CD4-positive, alpha-beta T cell (primary cell): ENCODE results near the gene LRPPRC. TPM values are rescaled to one million over a fixed set of nuclear protein-coding genes. Genes with fewer than 3 reads are reported as not detected.

Experiments used
- ATAC-seq: fragments of 200-7000 bp; cut with Tn5 transposase; one replicate; pipeline ENCODE4 v1.10.0; 2022; ENCODE audit warnings: mild to moderate bottlenecking; ENCODE audit not compliant: poor library complexity
- CTCF ChIA-PET: fragments of 350-600 bp; sonication (Branson Sonifier 250); formaldehyde crosslinking; loops from one replicate; lab custom pipeline; 2021; ENCODE audit warnings: antibody characterized with exemption, inconsistent platforms; lab: Charles Lee
- POLR2A ChIA-PET: fragments of 350-600 bp; sonication (Branson Sonifier 250); formaldehyde crosslinking; loops from one replicate; lab custom pipeline; 2021; ENCODE audit warnings: antibody characterized with exemption, inconsistent platforms; lab: Charles Lee
- DNase-seq, 14 experiments: peaks; one replicate each; pipeline ENCODE4 v3.0.0-alpha.2; 2013 to 2020; ENCODE audit warnings: mixed read lengths in 2 of 14
- H3K27ac ChIP-seq, 2 donors: one replicate each; pipeline versions ENCODE4 v1.5.1 to v1.7.0; 2013; ENCODE audit warnings: low read length in 2 of 2, low read depth in 1 of 2, mild to moderate bottlenecking in 1 of 2
- H3K27me3 ChIP-seq, 2 experiments: 1 replicate in 1 of 2; 2 replicates in 1 of 2; pipeline versions ENCODE4 v1.6.1 to v1.7.0; 2013; ENCODE audit warnings: low read length in 2 of 2, control low read depth in 1 of 2, mild to moderate bottlenecking in 1 of 2, moderate library complexity in 1 of 2; ENCODE audit not compliant: insufficient read depth in 2 of 2, control insufficient read depth in 1 of 2
- H3K36me3 ChIP-seq: one replicate; pipeline ENCODE4 v1.6.1; 2013; ENCODE audit warnings: low read length, control low read depth; ENCODE audit not compliant: insufficient read depth
- H3K4me1 ChIP-seq: one replicate; pipeline ENCODE4 v1.6.1; 2013; ENCODE audit warnings: low read length, control low read depth; ENCODE audit not compliant: insufficient read depth
- H3K4me3 ChIP-seq: one replicate; pipeline ENCODE4 v1.5.1; 2013; ENCODE audit warnings: mild to moderate bottlenecking, low read length, moderate library complexity
- H3K9me3 ChIP-seq, 2 experiments: 1 replicate in 1 of 2; 2 replicates in 1 of 2; pipeline versions ENCODE4 v1.6.1 to v1.7.0; 2013; ENCODE audit warnings: low read length in 2 of 2, mild to moderate bottlenecking in 2 of 2, control low read depth in 1 of 2, moderate library complexity in 1 of 2; ENCODE audit not compliant: control insufficient read depth in 1 of 2, insufficient read depth in 1 of 2
- H3K27ac Mint-ChIP-seq: one replicate; pipeline ENCODE4 v1.8.0; 2020; ENCODE audit warnings: mixed read lengths
- H3K27me3 Mint-ChIP-seq: one replicate; pipeline ENCODE4 v1.8.0; 2021; ENCODE audit warnings: mixed read lengths
- H3K36me3 Mint-ChIP-seq: one replicate; pipeline ENCODE4 v1.8.0; 2021; ENCODE audit warnings: low read depth, mixed read lengths
- H3K4me1 Mint-ChIP-seq: one replicate; pipeline ENCODE4 v1.8.0; 2021; ENCODE audit warnings: low read depth, mixed read lengths
- H3K4me3 Mint-ChIP-seq: one replicate; pipeline ENCODE4 v1.8.0; 2020; ENCODE audit warnings: mild to moderate bottlenecking, mixed read lengths
- H3K9me3 Mint-ChIP-seq: one replicate; pipeline ENCODE4 v1.8.0; 2020; ENCODE audit warnings: mixed read lengths
- CTCF ChIP-seq: fragments of 200-600 bp; IDR thresholded peaks from one replicate; pipeline ENCODE4 v1.8.0; 2022; ENCODE audit warnings: antibody characterized with exemption, mild to moderate bottlenecking
- intact Hi-C, 2 experiments: fragments of 100-400 bp; cut with DNase I in 1 of 2; cut with micrococcal nuclease in 1 of 2; formaldehyde crosslinking; loops; one replicate each; pipeline versions ENCODE4 v1.15.1 to v1.9.0; 2023 to 2025; cut with DNase I, micrococcal nuclease
- total RNA-seq, 174 experiments: library from RNA in 2 of 174; stranded (reverse) in 2 of 174; gene quantifications; one replicate each; pipeline ENCODE4 v1.2.3 and lab custom pipeline; 2021 to 2026

LRPPRC gene
- total RNA-seq, 2 experiments from 2014 or later: 55.2 to 55.4 TPM

GRCh38 chr2:44004735-44005602 lies 9.2 kb upstream of the LRPPRC start:
- Mint-ChIP-seq H3K9me3 (no peaks in the 10 kb centered on the region), H3K27me3 (no peaks in the 10 kb centered on the region), H3K36me3 (no peaks in the 10 kb centered on the region), H3K4me1 (peaks cover 17% of the 10 kb centered on the region), H3K4me3 (no peak overlapping the region), H3K27ac (no peak overlapping the region)
- ATAC-seq (no peak), DNase-seq (peak in 1 of 14 experiments; percentile 4)
- CTCF ChIA-PET: no interaction called here
- POLR2A ChIA-PET: no interaction called here
- intact Hi-C loops: no loop called here
- Histone ChIP-seq H3K4me3 (no peak overlapping the region), H3K36me3 (no peaks in the 10 kb centered on the region), H3K4me1 (no peaks in the 10 kb centered on the region), H3K27me3 (no peaks in the 10 kb centered on the region), H3K9me3 (no peaks in the 10 kb centered on the region), H3K27ac (no peak overlapping the region)
- TF ChIP-seq CTCF: no peak

- intact Hi-C loops: no loop called here
- no peak for TF ChIP-seq CTCF
- H3K4me1 ChIP-seq: peaks cover 2% of the 10 kb centered on the region
- no peaks in the 10 kb centered on the region for H3K36me3 Mint-ChIP-seq
- ATAC-seq (no peak), DNase-seq (no peak)
- peaks cover 17% of the 10 kb centered on the region for H3K4me1 Mint-ChIP-seq
- H3K36me3 ChIP-seq: no peaks in the 10 kb centered on the region
- H3K27me3 Mint-ChIP-seq: peaks cover 6% of the 10 kb centered on the region
- CTCF ChIA-PET: interaction anchor here (1.0 to 1.3 kb wide), 2 partner anchors 9 to 42 kb away, joined by 3 to 5 read pairs; no protein-coding TSS in a partner anchor
- H3K9me3 ChIP-seq: no peaks in the 10 kb centered on the region
- POLR2A ChIA-PET: no interaction called here
- no peaks in the 10 kb centered on the region for H3K9me3 Mint-ChIP-seq
- H3K4me3 Mint-ChIP-seq: no peak overlapping the region
- H3K27ac ChIP-seq: no peak overlapping the region
- no peak overlapping the region for H3K27ac Mint-ChIP-seq
- no peak overlapping the region for H3K4me3 ChIP-seq
- H3K27me3 ChIP-seq: no peaks in the 10 kb centered on the region
These were observed 5.9 kb upstream of the LRPPRC start for GRCh38 chr2:44001716-44002115.

- peaks cover 27% of the 10 kb centered on the region for H3K4me1 ChIP-seq
- H3K4me3 ChIP-seq: no peak overlapping the region
- Mint-ChIP-seq H3K27ac (no peak overlapping the region), H3K36me3 (peaks cover 23% of the 10 kb centered on the region), H3K9me3 (no peaks in the 10 kb centered on the region), H3K4me1 (peaks cover 25% of the 10 kb centered on the region), H3K4me3 (peak overlapping the region; percentile 64), H3K27me3 (peaks cover 6% of the 10 kb centered on the region)
- ChIA-PET CTCF (no interaction called here), POLR2A (no interaction called here)
- intact Hi-C loops: loop anchor here (5.0 to 10.0 kb wide), 6 partner anchors 169 to 1567 kb away; partner anchors contain the start of genes DYNC2LI1 (in 1 of the 2) and PPM1B (in 1 of the 2)
- no peaks in the 10 kb centered on the region for H3K36me3 ChIP-seq
- ATAC-seq: no peak
- no peaks in the 10 kb centered on the region for H3K9me3 ChIP-seq
- H3K27me3 ChIP-seq: no peaks in the 10 kb centered on the region
- DNase-seq: no peak
- no peak overlapping the region for H3K27ac ChIP-seq
- no peak for TF ChIP-seq CTCF
These were observed 2.5 kb upstream of the LRPPRC start for GRCh38 chr2:43998263-43998662.
